SK-N-SH treated with all-trans-retinoic acid at 6 μM for 48 hours (cell line): ENCODE measurements around the gene SH3TC2.
A peak's percentile ranks its signal among the peaks of the same experiment; 100 is the strongest.

Experiments used
- ATAC-seq: fragments of 200-7000 bp; cut with Tn5 transposase; 3 replicates; pipeline ENCODE4 v1.9.1; 2020; ENCODE audit warnings: mild to moderate bottlenecking, moderate library complexity
- ARNTL ChIP-seq: fragments of 450-650 bp; formaldehyde crosslinking; IDR thresholded peaks from 2 replicates; pipeline ENCODE4 v1.5.0; 2020; ENCODE audit warnings: low read depth, mild to moderate bottlenecking, moderate library complexity, borderline replicate concordance
- BACH2 ChIP-seq: fragments of 250-450 bp; sonication (Bioruptor Pico); IDR thresholded peaks from 2 replicates; pipeline ENCODE4 v1.9.0; 2021; ENCODE audit warnings: mild to moderate bottlenecking, borderline replicate concordance
- CSDC2 ChIP-seq: fragments of 250-450 bp; sonication (Bioruptor Pico); IDR thresholded peaks from 2 replicates; pipeline ENCODE4 v1.5.0; 2020; ENCODE audit warnings: mild to moderate bottlenecking, moderate library complexity
- ESRRG ChIP-seq: fragments of 250-450 bp; sonication (Bioruptor Pico); IDR thresholded peaks from 2 replicates; pipeline ENCODE4 v1.6.1; 2021; ENCODE audit warnings: mild to moderate bottlenecking
- GLIS3 ChIP-seq: fragments of 250-450 bp; sonication (Bioruptor Pico); IDR thresholded peaks from 2 replicates; pipeline ENCODE4 v1.5.0; 2020; ENCODE audit warnings: mild to moderate bottlenecking, moderate library complexity
- ISL1 ChIP-seq: fragments of 250-450 bp; sonication (Bioruptor Pico); IDR thresholded peaks from 2 replicates; pipeline ENCODE4 v2.1.2; 2022; ENCODE audit warnings: mild to moderate bottlenecking, moderate library complexity
- OSR1 ChIP-seq: fragments of 250-450 bp; sonication (Bioruptor Pico); IDR thresholded peaks from 2 replicates; pipeline ENCODE4 v1.8.0; 2022; ENCODE audit warnings: moderate library complexity, mild to moderate bottlenecking, inconsistent platforms
- PPARA ChIP-seq: fragments of 250-450 bp; sonication (Bioruptor Pico); IDR thresholded peaks from 2 replicates; pipeline ENCODE4 v1.5.0; 2020; ENCODE audit warnings: mild to moderate bottlenecking, borderline replicate concordance
- RARB ChIP-seq: fragments of 250-450 bp; sonication (Bioruptor Pico); IDR thresholded peaks from 2 replicates; pipeline ENCODE4 v1.8.0; 2021; ENCODE audit warnings: mild to moderate bottlenecking, moderate library complexity
- SNAI2 ChIP-seq: fragments of 250-450 bp; sonication (Bioruptor Pico); IDR thresholded peaks from 2 replicates; pipeline ENCODE4 v1.5.0; 2020; ENCODE audit warnings: mild to moderate bottlenecking, moderate library complexity
- TOX ChIP-seq: fragments of 250-450 bp; sonication (Bioruptor Pico); IDR thresholded peaks from 2 replicates; pipeline ENCODE4 v1.8.0; 2021; ENCODE audit warnings: mild to moderate bottlenecking, moderate library complexity, borderline replicate concordance
- ZC3H10 ChIP-seq: fragments of 250-450 bp; sonication (Bioruptor Pico); IDR thresholded peaks from 2 replicates; pipeline ENCODE4 v1.5.1; 2021; ENCODE audit warnings: mild to moderate bottlenecking, moderate library complexity
- ZFP3 ChIP-seq: fragments of 250-450 bp; sonication (Bioruptor Pico); IDR thresholded peaks from 2 replicates; pipeline ENCODE4 v1.5.0; 2020; ENCODE audit warnings: mild to moderate bottlenecking, moderate library complexity
- ZFP30 ChIP-seq: fragments of 450-650 bp; formaldehyde crosslinking; IDR thresholded peaks from 2 replicates; pipeline ENCODE4 v1.5.0; 2022; ENCODE audit warnings: mild to moderate bottlenecking, moderate library complexity
- ZNF565 ChIP-seq: fragments of 450-650 bp; formaldehyde crosslinking; conservative IDR thresholded peaks from 2 replicates; pipeline ENCODE4 v1.5.0; 2020; ENCODE audit warnings: low read depth, mild to moderate bottlenecking, moderate library complexity
- ZNF70 ChIP-seq: fragments of 450-650 bp; formaldehyde crosslinking; IDR thresholded peaks from 2 replicates; pipeline ENCODE4 v1.5.0; 2020; ENCODE audit warnings: mild to moderate bottlenecking, moderate library complexity
- ZNF8 ChIP-seq: fragments of 450-650 bp; formaldehyde crosslinking; IDR thresholded peaks from 2 replicates; pipeline ENCODE4 v1.5.0; 2020; ENCODE audit warnings: mild to moderate bottlenecking, moderate library complexity
- TF ChIP-seq, protein P1 (sequence below): fragments of 250-450 bp; sonication (Bioruptor Pico); IDR thresholded peaks from 2 replicates; pipeline ENCODE4 v1.5.0; 2020; ENCODE audit warnings: mild to moderate bottlenecking, moderate library complexity
- TF ChIP-seq, protein P2 (sequence below): fragments of 250-450 bp; sonication (Bioruptor Pico); IDR thresholded peaks from 2 replicates; pipeline ENCODE4 v1.5.1; 2020; ENCODE audit warnings: low read depth, mild to moderate bottlenecking, moderate library complexity
- TF ChIP-seq, protein P3 (sequence below): fragments of 250-450 bp; sonication (Bioruptor Pico); IDR thresholded peaks from 2 replicates; pipeline ENCODE4 v1.8.0; 2020; ENCODE audit warnings: mild to moderate bottlenecking, moderate library complexity, borderline replicate concordance

Gene SH3TC2

DNA sequence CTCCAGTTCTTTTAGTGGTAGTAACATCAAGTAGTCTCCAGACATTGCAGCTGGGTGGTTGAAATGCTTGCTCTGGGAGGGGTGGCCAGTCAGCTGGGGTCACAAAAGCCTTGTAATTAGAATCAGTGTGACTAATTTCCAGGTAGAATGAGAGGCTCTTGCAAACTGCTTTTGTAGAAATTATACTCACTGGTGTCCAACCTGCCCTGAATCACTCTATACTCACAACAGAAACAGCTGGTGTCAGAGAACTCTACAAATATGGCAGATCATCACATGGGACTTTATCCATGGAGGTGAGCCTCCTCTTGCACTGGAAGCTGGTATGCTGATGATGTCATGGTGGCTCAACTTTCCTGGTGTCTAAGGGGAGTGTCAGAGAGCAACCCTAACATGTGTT is 71.3 kb downstream of the SH3TC2 start:
- ATAC-seq = no peak
- TF ChIP-seq ZC3H10 (CRISPR knock-in tag) (no peak), OSR1 (CRISPR knock-in tag) (no peak)

DNA sequence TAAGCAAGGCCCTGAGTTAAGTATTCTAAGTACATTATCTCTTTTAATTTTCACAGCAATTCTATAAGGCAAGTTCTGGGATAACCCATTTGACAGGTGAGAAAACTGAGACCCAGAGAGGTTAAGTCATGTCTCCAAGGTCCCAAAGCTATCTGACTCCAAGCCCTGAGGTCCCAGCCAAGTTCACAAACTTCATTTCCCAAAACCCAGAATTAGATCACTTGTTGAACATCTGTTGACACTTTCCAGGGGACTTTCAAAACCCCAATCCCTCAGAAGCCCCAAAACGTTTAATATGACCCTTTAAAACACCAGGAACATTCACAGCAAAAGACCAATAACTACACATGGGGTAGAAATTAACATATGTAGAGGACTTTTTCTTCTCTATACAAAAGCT is 72.0 kb downstream of the SH3TC2 start:
- TF ChIP-seq RARB (CRISPR knock-in tag) = no peak
- no peak for ATAC-seq

DNA sequence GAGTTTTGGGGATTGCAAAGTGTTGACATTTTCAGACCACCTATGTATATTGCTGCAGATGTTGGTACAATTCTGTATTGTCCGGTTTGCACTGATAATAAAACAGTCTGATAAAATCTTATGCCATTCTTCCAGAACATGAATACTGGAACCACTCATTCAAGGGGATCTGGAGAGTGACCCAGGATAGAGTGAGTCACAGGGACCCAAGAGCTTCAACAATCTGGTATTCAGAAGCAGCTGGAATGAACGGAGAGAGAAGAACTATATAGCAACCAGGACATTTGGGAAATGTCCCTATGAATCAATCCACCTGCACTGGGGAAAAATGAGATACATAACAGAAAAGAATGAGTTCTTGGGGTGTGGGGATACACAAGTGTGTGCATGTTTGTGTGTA is 73.3 kb downstream of the SH3TC2 start:
- no peak for TF ChIP-seq ZFP3 (CRISPR knock-in tag)
- no peak for TF ChIP-seq RARB (CRISPR knock-in tag)
- no peak for TF ChIP-seq ZNF70 (CRISPR knock-in tag)
- no peak for TF ChIP-seq OSR1 (CRISPR knock-in tag)
- no peak for ATAC-seq

DNA sequence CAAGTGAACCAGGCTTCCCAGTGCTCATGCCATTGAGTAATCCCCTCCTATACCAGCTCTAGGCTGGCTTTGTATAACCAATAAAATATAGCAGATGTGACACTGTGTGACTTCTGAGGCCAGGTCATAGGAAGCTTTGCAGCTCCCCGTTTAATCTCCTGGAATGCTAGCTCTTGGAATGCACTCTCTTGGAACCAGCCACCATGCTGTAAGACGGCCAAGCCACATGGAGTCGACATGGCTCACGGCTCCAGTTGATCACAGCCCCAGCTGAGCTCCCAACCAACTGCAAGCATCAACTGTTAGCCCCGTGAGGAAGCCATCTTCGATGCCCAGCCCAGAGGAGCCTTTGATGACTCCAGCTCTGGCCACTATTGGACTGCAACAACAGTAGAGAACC is 74.5 kb downstream of the SH3TC2 start:
- TF ChIP-seq SNAI2 (CRISPR knock-in tag) (no peak), GLIS3 (CRISPR knock-in tag) (no peak), ARNTL (CRISPR knock-in tag) (no peak), ZFP3 (CRISPR knock-in tag) (no peak), OSR1 (CRISPR knock-in tag) (no peak), RARB (CRISPR knock-in tag) (no peak)
- TF ChIP-seq, all 23 proteins: peak for 0
- no peak for ATAC-seq

DNA sequence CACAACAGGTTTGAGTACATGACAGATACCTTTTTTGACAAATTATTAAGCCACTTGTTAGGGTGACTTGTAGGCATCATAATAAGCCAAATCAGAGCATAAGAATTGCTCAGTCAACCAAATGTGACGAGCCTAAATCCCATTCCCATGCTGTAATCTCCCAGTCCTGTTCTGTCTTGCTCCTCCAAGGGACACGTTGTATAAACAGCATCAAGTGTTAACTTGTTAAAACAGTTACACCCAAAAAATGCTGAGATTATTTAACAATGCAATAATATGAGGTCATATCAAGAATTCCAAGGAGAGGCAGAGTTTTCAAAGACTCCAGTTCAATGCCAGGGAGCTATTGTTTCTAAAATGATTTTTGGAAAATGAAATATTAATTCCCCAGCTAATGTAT is 76.2 kb downstream of the SH3TC2 start:
- TF ChIP-seq OSR1 (CRISPR knock-in tag) = no peak
- no peak for TF ChIP-seq ESRRG
- TF ChIP-seq ZC3H10 (CRISPR knock-in tag) = no peak
- TF ChIP-seq PPARA (CRISPR knock-in tag) = no peak
- TF ChIP-seq RARB (CRISPR knock-in tag) = no peak
- TF ChIP-seq, protein P1, sequence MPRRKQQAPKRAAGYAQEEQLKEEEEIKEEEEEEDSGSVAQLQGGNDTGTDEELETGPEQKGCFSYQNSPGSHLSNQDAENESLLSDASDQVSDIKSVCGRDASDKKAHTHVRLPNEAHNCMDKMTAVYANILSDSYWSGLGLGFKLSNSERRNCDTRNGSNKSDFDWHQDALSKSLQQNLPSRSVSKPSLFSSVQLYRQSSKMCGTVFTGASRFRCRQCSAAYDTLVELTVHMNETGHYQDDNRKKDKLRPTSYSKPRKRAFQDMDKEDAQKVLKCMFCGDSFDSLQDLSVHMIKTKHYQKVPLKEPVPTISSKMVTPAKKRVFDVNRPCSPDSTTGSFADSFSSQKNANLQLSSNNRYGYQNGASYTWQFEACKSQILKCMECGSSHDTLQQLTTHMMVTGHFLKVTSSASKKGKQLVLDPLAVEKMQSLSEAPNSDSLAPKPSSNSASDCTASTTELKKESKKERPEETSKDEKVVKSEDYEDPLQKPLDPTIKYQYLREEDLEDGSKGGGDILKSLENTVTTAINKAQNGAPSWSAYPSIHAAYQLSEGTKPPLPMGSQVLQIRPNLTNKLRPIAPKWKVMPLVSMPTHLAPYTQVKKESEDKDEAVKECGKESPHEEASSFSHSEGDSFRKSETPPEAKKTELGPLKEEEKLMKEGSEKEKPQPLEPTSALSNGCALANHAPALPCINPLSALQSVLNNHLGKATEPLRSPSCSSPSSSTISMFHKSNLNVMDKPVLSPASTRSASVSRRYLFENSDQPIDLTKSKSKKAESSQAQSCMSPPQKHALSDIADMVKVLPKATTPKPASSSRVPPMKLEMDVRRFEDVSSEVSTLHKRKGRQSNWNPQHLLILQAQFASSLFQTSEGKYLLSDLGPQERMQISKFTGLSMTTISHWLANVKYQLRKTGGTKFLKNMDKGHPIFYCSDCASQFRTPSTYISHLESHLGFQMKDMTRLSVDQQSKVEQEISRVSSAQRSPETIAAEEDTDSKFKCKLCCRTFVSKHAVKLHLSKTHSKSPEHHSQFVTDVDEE (CRISPR knock-in tag) = no peak
- TF ChIP-seq, protein P2, sequence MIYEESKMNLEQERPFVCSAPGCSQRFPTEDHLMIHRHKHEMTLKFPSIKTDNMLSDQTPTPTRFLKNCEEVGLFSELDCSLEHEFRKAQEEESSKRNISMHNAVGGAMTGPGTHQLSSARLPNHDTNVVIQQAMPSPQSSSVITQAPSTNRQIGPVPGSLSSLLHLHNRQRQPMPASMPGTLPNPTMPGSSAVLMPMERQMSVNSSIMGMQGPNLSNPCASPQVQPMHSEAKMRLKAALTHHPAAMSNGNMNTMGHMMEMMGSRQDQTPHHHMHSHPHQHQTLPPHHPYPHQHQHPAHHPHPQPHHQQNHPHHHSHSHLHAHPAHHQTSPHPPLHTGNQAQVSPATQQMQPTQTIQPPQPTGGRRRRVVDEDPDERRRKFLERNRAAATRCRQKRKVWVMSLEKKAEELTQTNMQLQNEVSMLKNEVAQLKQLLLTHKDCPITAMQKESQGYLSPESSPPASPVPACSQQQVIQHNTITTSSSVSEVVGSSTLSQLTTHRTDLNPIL (CRISPR knock-in tag) = no peak
- TF ChIP-seq ARNTL (CRISPR knock-in tag) = no peak
- TF ChIP-seq ZFP30 (CRISPR knock-in tag) = no peak
- no peak for TF ChIP-seq ZNF70 (CRISPR knock-in tag)
- no peak for TF ChIP-seq ZNF565 (CRISPR knock-in tag)
- no peak for TF ChIP-seq CSDC2 (CRISPR knock-in tag)
- no peak for TF ChIP-seq SNAI2 (CRISPR knock-in tag)
- TF ChIP-seq BACH2 (CRISPR knock-in tag) = no peak
- TF ChIP-seq ZFP3 (CRISPR knock-in tag) = no peak
- no peak for ATAC-seq

DNA sequence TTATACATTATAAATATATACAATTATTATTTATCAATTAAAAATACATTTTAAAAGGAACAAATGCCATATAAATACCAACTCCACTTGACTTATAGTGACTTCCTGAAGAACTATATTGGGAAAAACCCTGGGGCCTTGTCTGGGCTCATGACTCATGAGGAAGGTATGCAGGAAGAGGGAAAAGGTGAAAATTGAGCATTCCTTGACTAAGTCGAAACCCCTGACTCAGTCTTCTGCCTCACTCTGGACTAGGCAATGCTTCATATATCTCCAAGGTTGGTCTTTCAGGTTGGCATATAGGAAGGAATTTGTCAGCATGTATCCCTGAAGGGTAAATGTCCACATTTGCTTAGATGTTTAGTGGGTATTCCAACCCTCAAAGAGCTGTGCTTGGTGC is 78.5 kb downstream of the SH3TC2 start:
- TF ChIP-seq ISL1 (no peak), ZC3H10 (CRISPR knock-in tag) (no peak), ESRRG (no peak), GLIS3 (CRISPR knock-in tag) (no peak), RARB (CRISPR knock-in tag) (no peak), ZFP3 (CRISPR knock-in tag) (no peak), OSR1 (CRISPR knock-in tag) (no peak)
- TF ChIP-seq, all 23 proteins: peak for 0
- no peak; the same call in 2 of the 3 replicates for ATAC-seq

DNA sequence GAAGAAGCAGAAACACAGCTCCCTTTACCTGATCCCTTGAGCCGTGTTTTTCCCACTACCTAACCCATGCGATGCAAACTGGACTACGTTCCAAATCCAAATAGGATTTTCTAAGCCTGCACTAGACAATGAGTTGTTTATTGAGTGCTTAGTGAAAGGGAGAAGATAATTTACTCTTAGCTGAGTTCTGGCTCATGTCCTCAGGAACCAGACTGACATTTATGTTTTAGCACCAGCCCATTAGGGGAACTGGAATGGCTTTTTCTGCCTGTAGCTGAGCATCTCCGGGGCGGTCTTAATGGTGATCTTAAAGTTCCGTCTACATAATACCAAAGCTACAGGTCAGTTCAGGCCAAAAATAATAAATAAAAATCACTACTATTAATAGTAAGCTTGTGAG is 81.5 kb downstream of the SH3TC2 start:
- peak; percentile 74 for TF ChIP-seq ISL1
- no peak for TF ChIP-seq ZFP3 (CRISPR knock-in tag)
- peak; percentile 66 for ATAC-seq

DNA sequence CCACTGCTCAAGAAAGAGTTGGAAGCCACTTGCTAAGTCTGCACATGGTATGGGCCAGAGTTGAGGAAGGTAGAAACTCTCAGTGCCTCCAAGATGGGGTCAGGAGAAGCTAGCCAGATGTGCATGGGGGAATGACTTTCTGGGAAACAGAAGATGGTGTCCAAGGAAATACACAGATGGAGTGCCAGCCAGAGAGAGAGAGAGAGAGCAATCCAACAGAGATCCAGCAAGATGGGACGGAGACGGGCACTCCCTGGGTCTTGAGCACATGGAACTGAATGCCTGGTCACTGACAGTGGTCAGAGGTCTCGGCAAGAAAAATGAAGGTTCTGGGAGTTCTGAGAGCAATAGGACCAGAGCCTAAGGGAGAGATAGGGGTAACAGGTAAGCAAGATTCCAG is 82.1 kb downstream of the SH3TC2 start:
- ATAC-seq = no peak
- no peak for TF ChIP-seq TOX (CRISPR knock-in tag)
- TF ChIP-seq ZFP3 (CRISPR knock-in tag) = no peak
- TF ChIP-seq, protein P2 (CRISPR knock-in tag) = no peak
- TF ChIP-seq ZNF70 (CRISPR knock-in tag) = no peak
- TF ChIP-seq OSR1 (CRISPR knock-in tag) = no peak
- TF ChIP-seq ZNF565 (CRISPR knock-in tag) = no peak
- TF ChIP-seq RARB (CRISPR knock-in tag) = no peak
- TF ChIP-seq GLIS3 (CRISPR knock-in tag) = no peak
- TF ChIP-seq, protein P3, sequence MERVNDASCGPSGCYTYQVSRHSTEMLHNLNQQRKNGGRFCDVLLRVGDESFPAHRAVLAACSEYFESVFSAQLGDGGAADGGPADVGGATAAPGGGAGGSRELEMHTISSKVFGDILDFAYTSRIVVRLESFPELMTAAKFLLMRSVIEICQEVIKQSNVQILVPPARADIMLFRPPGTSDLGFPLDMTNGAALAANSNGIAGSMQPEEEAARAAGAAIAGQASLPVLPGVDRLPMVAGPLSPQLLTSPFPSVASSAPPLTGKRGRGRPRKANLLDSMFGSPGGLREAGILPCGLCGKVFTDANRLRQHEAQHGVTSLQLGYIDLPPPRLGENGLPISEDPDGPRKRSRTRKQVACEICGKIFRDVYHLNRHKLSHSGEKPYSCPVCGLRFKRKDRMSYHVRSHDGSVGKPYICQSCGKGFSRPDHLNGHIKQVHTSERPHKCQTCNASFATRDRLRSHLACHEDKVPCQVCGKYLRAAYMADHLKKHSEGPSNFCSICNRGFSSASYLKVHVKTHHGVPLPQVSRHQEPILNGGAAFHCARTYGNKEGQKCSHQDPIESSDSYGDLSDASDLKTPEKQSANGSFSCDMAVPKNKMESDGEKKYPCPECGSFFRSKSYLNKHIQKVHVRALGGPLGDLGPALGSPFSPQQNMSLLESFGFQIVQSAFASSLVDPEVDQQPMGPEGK (CRISPR knock-in tag) = no peak
- no peak for TF ChIP-seq CSDC2 (CRISPR knock-in tag)
- no peak for TF ChIP-seq ZFP30 (CRISPR knock-in tag)
- TF ChIP-seq ZNF8 (CRISPR knock-in tag) = no peak
- no peak for TF ChIP-seq ISL1
